GM12874 (cell line): ENCODE data around the gene USP48.

Experiments
- TF ChIP-seq, protein P1 (sequence below): IDR thresholded peaks from 2 replicates; pipeline ENCODE4 v1.5.1; 2011; ENCODE audit warnings: low read depth, mild to moderate bottlenecking, control low read depth, low read length, moderate library complexity; ENCODE audit not compliant: insufficient read depth

Gene USP48, protein sequence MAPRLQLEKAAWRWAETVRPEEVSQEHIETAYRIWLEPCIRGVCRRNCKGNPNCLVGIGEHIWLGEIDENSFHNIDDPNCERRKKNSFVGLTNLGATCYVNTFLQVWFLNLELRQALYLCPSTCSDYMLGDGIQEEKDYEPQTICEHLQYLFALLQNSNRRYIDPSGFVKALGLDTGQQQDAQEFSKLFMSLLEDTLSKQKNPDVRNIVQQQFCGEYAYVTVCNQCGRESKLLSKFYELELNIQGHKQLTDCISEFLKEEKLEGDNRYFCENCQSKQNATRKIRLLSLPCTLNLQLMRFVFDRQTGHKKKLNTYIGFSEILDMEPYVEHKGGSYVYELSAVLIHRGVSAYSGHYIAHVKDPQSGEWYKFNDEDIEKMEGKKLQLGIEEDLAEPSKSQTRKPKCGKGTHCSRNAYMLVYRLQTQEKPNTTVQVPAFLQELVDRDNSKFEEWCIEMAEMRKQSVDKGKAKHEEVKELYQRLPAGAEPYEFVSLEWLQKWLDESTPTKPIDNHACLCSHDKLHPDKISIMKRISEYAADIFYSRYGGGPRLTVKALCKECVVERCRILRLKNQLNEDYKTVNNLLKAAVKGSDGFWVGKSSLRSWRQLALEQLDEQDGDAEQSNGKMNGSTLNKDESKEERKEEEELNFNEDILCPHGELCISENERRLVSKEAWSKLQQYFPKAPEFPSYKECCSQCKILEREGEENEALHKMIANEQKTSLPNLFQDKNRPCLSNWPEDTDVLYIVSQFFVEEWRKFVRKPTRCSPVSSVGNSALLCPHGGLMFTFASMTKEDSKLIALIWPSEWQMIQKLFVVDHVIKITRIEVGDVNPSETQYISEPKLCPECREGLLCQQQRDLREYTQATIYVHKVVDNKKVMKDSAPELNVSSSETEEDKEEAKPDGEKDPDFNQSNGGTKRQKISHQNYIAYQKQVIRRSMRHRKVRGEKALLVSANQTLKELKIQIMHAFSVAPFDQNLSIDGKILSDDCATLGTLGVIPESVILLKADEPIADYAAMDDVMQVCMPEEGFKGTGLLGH

DNA sequence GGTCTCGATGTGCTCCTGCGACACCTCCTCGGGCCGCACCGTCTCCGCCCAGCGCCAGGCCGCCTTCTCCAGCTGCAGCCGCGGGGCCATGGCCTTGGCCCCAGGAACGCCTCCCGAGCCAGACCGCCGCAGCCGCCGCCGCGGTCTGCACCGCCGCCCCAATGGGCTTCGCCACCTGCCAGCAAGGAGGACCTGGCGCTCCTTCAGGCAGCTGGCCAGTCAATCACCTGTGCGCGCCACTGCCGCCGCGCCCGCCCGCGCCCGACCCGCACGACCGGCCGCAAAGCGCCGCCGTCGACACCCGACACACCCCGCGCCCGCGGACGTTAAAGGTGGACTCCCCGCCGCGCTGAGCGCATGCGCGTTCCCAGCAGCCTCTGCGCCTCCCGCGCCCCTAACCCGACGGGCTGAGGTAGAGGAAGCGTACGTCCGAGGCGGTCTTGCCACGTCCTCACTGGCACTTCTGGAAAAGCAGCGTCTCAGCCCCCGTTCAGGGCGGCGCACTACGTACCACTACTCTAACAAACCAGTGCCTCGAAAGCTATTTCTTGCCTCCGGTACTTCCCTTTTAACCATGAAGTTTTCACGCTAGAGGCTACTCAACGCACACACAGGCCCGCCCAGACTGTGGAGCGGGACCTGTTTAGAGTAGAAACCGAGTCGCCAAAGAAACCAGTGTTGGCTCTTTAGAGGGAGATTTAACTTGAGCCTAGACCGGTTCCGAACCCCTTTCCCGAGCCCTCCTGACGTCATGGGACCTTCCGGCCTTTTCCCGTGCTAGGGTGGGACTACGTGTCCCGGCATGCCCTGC is at the start of gene USP48:
USP48 (minus strand) TSS at position 282 of the 811 bp plus-strand sequence; CDS start at position 90, 192 bp downstream.
- TF ChIP-seq, protein P1, sequence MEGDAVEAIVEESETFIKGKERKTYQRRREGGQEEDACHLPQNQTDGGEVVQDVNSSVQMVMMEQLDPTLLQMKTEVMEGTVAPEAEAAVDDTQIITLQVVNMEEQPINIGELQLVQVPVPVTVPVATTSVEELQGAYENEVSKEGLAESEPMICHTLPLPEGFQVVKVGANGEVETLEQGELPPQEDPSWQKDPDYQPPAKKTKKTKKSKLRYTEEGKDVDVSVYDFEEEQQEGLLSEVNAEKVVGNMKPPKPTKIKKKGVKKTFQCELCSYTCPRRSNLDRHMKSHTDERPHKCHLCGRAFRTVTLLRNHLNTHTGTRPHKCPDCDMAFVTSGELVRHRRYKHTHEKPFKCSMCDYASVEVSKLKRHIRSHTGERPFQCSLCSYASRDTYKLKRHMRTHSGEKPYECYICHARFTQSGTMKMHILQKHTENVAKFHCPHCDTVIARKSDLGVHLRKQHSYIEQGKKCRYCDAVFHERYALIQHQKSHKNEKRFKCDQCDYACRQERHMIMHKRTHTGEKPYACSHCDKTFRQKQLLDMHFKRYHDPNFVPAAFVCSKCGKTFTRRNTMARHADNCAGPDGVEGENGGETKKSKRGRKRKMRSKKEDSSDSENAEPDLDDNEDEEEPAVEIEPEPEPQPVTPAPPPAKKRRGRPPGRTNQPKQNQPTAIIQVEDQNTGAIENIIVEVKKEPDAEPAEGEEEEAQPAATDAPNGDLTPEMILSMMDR = no peak

DNA sequence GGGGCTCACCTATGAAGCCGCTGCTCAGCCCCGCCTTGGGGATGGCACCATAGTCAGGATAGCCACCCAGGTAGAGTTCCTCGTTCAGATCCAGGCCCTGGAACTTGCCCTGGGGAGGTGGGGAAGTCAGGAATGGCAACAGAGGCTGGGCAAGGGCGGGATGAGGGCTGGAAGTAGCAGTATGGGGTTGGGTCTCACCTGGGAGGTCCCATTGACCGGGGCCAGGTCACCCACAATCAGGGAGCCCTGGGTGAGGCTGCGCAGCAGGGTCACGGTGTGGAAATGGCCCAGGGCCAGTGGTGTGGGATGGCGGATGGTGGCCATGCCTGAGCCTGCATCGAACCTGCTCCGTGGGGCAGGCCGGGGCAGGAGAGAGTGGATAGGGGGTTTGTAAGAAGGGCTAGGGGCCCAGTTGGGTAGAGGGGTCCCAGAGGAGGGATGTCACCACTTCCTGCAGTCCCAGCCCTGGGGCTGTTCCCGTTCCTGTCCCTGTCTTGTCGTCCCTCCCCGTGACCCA is 48.6 kb upstream of the USP48 start:
- TF ChIP-seq, protein P1 = no peak

DNA sequence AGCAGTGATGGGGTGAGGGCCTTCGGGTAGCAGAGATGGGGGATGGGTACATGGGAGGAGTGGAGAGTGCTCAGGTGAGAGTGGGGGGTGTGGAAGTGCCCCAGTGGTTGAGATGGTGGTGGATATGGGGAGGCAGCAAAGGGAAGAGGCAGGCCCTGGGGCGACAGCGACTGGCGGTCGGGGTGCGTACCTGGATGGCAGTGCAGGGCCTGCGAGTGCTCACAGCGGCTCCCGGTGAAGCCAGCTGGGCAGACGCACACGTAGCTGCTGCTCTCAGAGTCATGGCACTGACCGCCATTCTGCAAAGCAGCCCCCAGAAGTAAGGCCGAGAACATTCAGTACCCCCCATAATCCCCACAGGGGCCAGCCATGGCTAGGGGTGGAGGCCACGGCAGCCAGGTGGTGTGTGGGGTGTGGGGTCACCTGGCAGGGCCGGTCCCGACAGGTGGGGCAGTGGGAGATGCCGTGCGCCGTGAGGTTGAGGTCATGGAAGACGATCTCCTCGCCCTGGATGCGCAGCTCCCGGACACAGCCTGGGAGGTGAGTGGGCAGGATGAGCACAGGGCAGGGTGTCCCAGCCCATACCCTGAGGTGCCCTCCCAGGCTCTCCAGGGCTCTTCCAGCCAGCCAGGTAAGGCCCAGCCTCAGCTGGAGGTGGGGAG is 48.0 kb upstream of the USP48 start:
- TF ChIP-seq, protein P1 = no peak

DNA sequence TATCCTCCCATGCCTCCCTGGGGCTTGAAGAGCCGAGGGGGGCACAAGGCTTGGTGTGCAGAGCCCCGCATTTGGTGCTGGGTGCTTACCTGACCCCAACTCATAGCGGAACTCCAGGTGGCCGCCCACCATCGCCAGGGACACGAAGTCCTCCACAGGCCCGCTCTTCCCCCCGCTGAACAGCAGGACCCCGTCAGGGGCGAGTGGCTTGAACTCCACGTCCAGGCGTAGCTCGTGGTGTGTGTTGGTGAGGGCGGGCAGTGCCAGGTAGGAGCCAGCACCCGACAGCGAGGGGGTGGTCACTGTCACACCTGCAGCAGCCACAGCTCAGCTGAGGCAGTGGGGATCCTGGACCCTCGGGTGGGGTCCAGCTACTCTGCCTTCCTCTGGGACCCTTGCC is 46.3 kb upstream of the USP48 start:
- TF ChIP-seq, protein P1 = no peak

DNA sequence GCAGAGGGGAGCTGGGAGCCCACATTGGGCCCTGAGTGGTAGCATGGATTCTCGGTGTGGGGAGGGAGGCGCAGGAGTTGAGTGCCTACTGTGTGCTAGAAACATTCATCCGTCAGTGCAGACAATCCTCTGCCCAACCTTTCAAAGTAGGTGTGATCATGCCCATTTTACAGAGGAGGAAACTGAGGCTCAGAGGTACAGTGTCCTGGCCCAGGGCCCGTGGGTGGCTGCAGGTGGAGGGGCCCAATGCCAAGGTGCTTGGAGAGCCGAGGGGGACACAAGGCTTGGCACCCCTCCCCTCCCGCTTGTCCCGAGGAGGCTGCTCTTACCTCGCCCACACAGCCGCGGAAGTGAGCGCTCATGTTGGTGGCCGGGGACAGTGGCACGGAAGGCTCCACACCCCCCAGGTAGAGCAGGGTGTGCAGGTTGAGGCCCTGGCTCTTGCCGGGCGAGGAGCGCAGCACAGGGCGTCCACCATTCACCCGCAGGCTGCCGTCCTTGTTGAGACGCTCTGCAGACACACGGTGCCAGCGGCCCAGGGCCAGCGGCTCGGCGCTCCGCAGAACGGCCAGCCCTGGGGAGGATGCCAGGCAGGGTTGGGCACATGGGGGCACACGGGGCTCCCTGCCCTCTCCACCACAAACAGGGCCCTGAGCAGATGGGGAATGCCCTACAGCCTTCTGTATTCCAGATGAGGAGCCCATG is 45.7 kb upstream of the USP48 start:
- TF ChIP-seq, protein P1 = no peak

DNA sequence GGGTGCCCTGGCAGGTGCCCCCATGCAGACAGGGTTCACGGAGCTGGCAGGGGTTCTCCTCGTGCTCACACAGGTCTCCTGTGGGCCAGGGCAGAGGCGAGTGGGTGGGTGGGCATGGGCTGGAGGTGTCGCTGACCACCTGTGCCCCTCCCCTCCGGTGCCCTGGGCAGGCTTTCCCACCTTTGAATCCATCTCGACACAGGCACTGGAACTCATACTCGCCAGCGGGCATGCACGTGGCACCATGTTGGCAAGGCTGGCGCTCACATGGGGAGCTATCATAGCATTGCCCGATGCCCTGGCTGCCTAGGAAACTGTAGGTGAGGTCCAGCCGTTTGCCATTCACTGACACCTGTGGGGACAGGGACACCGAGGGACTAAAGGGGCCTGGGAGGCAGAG is 45.1 kb upstream of the USP48 start:
- TF ChIP-seq, protein P1 = no peak
